ENCODE data around the gene STIM2.
"Not testable (repeated sequence)": the region's sequence is repeated elsewhere in the genome, so short reads cannot be mapped to it uniquely, and the experiment has no call there.

The STIM2 gene

GRCh38 chr4:27001398-27002164 is 140.9 kb downstream of the STIM2 start:
- DNase-seq (ENCODE audit: low read depth): no peak

DNA sequence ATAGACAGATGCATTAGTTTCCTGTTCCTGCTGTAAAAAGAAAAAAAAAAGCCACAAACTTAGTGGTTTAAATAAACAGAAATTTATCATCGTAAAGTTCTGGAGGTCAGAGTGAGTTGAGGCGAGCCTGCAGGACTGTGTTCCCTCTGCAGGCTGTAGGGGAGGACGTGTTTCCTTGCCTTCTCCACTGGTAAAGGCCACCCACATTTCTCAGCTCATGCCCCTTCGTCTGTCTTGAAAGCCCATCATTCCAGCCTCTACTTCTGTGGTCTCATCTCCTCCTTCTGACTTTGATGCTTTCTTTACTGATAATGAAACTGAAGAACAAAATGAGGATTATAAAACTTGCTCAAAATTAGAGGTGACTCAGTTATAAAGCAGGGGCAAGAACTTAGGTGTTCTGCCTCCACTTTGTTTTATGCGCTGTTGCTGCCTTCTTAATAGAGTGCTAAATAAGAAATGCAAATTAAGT is 143.0 kb downstream of the STIM2 start:
- no peak for DNase-seq (ENCODE audit: low read depth)

DNA sequence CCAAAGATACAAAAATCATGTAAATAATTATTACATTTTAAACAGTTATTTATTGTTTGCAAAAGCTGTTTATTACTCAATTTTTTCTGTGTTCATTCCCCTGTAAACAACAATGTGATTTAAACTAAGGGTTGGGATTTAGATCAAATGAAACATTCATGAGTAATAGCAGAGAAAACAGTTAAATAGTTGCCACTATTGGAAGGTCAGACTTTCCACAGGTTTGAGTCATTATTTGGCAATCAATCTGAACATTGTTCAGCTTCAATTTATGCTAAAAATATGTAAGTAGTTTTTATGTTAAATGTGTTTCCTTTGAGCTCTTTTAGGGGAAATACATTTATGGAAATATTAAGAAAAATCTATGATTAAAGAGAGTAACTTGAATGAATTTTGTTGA is 144.9 kb downstream of the STIM2 start:
- DNase-seq (ENCODE audit: low read depth): no peak

- no peak for DNase-seq (ENCODE audit: low read depth)
These were observed 145.4 kb downstream of the STIM2 start for GRCh38 chr4:27005905-27006590.

DNA sequence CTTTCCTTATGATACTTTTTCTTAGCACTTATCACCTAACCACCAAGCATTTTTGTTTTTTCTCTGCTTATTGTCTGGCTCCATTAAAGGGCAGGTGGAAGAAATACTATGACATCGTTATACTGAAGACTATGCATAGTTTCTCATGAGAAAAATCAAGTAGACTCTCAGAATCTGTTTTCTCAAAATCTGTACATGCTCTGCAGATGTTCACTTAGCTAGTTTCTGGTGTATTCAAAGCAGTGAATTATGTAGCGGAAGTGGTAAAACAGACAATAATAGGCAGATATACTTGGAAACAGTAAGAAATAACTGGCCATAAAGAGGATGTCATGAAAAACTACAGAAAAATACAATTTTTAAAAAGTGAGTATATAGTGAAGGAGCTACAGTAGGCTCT is 146.0 kb downstream of the STIM2 start:
- DNase-seq (ENCODE audit: low read depth): no peak

GRCh38 chr4:27007507-27007906 is 146.9 kb downstream of the STIM2 start:
- DNase-seq (ENCODE audit: low read depth): no peak

DNA sequence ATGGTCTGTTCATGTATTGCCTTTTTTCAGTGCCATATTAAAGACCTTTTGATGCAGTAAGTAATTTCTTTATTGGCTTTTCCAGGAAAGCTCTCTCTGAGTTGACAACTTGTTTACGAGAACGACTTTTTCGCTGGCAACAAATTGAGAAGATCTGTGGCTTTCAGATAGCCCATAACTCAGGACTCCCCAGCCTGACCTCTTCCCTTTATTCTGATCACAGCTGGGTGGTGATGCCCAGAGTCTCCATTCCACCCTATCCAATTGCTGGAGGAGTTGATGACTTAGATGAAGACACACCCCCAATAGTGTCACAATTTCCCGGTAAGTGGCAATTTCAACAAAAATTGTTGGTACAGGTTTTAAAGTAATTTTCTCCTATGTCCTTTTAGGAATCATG is 148.0 kb downstream of the STIM2 start:
- no peak for DNase-seq (ENCODE audit: low read depth)

- DNase-seq (ENCODE audit: low read depth): no peak
These were observed 148.9 kb downstream of the STIM2 start for GRCh38 chr4:27009539-27009938.

GRCh38 chr4:27010334-27010940 is 149.8 kb downstream of the STIM2 start:
- peak; percentile 43 for DNase-seq (ENCODE audit: low read depth)

DNA sequence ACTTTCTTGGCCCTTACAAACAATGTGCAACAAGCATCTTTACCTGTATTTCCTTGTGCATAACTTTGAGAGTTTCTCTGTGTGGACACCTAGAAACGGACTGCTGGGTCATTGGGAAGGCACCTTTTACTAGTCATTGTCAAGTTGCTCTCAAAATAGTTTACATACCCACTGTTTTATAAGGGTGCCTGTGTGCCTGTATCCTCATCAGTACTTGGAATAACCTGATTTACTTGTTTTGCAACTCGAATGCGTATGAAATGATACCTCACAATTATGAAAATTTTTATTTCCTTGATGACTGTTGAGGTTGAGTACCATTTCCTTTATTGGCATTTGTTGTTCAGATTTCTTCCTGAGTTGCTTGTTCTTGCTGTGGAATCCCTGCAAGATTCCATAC is 150.8 kb downstream of the STIM2 start:
- DNase-seq (ENCODE audit: low read depth): no peak

- DNase-seq (ENCODE audit: low read depth): no peak
These were observed 152.4 kb downstream of the STIM2 start for GRCh38 chr4:27013012-27013411.

- no peak for DNase-seq (ENCODE audit: low read depth)
These were observed 155.9 kb downstream of the STIM2 start for GRCh38 chr4:27016551-27016950.

DNA sequence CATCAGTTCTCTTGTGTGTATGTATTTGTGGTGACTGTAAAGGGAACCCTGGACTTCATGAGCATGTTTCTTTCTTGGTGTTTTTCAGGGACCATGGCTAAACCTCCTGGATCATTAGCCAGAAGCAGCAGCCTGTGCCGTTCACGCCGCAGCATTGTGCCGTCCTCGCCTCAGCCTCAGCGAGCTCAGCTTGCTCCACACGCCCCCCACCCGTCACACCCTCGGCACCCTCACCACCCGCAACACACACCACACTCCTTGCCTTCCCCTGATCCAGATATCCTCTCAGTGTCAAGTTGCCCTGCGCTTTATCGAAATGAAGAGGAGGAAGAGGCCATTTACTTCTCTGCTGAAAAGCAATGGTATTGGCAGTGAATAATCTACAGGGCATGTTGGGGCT is 157.0 kb downstream of the STIM2 start:
- no peak for DNase-seq (ENCODE audit: low read depth)

DNA sequence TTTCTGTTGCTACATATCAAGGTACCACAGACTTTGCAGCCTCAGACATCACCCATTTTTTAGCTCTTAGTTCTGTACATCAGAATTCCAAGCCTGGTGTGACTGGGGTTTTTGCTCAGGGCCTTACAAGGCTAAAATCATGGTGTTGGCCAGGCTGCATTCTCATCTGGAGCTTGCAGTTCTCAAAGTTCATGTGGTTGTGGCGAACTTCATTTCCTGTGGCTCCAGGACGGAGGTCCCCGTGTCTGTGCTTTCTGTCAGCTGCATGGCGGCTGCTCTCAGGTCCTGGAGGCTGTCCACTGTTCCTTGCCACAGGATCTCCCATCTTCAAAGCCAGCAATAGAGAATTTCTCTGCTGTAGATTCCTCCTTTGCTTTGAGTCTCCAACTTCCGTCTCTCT is 157.4 kb downstream of the STIM2 start:
- no peak for DNase-seq (ENCODE audit: low read depth)

GRCh38 chr4:27018910-27019309 is 158.3 kb downstream of the STIM2 start:
- no peak for DNase-seq (ENCODE audit: low read depth)

- DNase-seq (ENCODE audit: low read depth): no peak
These were observed 159.1 kb downstream of the STIM2 start for GRCh38 chr4:27019766-27020165.

- DNase-seq (ENCODE audit: low read depth): no peak
These were observed 159.6 kb downstream of the STIM2 start for GRCh38 chr4:27020203-27020602.

DNA sequence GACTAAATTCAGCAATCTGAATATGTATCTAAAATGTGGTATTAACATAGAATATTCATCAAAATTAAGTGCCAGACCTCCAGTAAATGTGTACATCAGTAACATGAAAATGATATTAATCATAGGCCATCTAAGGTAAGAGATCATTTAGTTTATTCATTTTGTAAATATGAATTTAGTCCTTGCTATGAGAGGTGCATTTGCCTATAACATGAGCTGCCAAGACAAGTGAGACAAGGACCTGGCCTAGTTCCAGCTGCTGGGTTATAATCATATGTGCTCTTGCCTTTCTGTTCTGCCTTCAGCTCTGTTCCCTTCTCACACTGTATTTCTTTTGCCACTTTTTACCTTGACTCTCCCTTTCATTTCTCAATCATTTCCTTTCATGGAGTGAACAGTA is 160.0 kb downstream of the STIM2 start:
- no peak for DNase-seq (ENCODE audit: low read depth)

- DNase-seq (ENCODE audit: low read depth): no peak
These were observed 162.3 kb downstream of the STIM2 start for GRCh38 chr4:27022963-27023362.

DNA sequence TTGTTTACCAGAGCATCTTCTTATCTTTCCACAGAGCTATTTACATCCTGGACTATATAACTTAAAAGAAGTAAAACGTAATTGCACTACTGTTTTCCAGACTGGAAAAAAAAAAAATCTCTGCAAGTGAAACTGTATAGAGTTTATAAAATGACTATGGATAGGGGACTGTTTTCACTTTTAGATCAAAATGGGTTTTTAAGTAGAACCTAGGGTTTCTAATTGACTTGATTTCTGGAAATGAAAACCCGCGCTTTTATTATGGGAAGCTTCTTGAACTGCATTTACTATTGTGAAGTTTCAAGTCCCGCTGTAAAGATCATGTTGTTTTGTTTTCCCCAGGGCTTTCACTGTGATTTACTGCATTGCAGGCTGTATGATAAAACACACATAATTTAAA is 162.7 kb downstream of the STIM2 start:
- no peak for DNase-seq (ENCODE audit: low read depth)

GRCh38 chr4:27024805-27025204 is 164.2 kb downstream of the STIM2 start:
- no peak for DNase-seq (ENCODE audit: low read depth)

GRCh38 chr4:27027428-27027827 is 166.8 kb downstream of the STIM2 start:
- DNase-seq (ENCODE audit: low read depth): no peak

GRCh38 chr4:27035127-27035526 is 174.5 kb downstream of the STIM2 start:
- DNase-seq (ENCODE audit: low read depth): not testable (repeated sequence)
